ENCODE data around the gene VWA1.

VWA1 gene

DNA sequence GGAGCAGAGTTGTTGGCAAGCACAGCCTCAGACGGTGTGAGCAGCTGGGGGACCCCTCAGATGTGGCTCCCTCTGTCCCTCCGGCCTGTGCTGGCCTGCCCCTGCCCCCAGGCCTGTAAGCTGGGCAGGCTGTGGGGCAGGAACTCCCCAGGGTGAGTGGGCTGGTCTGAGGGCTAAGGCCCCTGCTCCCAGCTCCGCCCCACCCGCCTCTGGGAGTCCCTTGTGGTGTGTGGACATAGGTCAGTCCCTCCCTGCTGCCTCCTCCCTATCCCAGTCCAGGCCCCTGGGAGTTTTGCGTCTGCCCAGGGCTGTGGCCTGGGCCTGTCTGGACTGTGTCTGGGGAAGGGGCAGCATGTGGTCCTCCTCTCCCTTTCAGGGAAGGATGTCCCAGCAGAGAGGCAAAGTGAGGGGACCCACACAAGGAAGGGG, 3.6 kb upstream of the VWA1 start:
- TF ChIP-seq YY1 (IDR thresholded peaks at IDR 0.05; ENCODE audit: insufficient read depth, insufficient read length), result no peak
- peak overlapping the region; percentile 56 for H3K9ac ChIP-seq (ENCODE audit: insufficient read length, low read depth)
- no peak overlapping the region for H3K4me3 ChIP-seq (ENCODE audit: insufficient read length, low read depth)
- no peaks in the 10 kb centered on the region for H3K9me3 ChIP-seq (ENCODE audit: insufficient read depth, low read length)
- peaks cover 29% of the 10 kb centered on the region for H3K4me1 ChIP-seq (ENCODE audit: insufficient read depth, insufficient read length)
- H3K27me3 ChIP-seq (ENCODE audit: insufficient read depth, insufficient read length), result peaks cover 19% of the 10 kb centered on the region
- no peak for DNase-seq (ENCODE audit: low read depth, low spot score)
- H3K36me3 ChIP-seq (ENCODE audit: insufficient read depth, insufficient read length, low read length), result no peaks in the 10 kb centered on the region

DNA sequence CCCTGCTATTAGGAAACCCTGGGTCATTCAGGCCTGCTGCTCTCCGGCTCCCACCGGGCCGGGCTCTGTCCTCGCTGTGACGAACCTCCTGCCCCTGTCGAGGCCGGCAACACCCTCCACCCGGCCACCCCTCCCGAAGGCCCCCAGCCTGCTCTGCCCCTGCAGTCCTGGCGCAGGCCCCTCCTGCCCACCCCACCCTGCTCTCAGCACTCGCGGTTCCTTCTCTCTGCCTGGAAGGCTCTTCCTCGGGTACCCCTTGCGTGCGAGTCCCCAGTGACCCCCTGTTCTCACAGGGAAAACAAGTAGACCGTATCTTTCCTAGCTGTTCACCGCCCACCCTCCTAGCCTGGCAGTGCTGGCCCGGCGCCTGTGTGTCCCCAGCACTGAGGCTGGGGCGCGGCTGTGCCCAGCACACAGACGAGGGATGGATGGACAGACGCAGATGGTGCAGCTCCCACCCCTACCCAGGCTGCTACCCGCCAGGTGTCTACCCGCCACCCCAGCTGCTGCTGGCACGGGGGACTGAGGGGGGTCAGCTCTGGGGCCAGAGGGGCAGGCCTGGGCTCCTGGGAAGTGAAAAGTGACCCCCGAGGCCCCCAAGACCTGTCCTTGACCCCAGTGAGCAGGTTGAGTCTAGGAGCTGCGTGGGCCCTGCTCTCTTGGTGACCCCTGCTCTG, 3.1 kb upstream of the VWA1 start:
- H3K9me3 ChIP-seq (ENCODE audit: insufficient read depth, low read length), result no peaks in the 10 kb centered on the region
- no peak for TF ChIP-seq ZNF274 (IDR thresholded peaks at IDR 0.05; ENCODE audit: low read depth, low read length)
- no peak for TF ChIP-seq YY1 (IDR thresholded peaks at IDR 0.05; ENCODE audit: insufficient read depth, insufficient read length)
- TF ChIP-seq SUZ12 (IDR thresholded peaks at IDR 0.05; ENCODE audit: extremely low read depth, insufficient read depth, insufficient read length), result no peak
- H3K4me1 ChIP-seq (ENCODE audit: insufficient read depth, insufficient read length), result peaks cover 31% of the 10 kb centered on the region
- DNase-seq (ENCODE audit: low read depth, low spot score), result no peak
- no peak overlapping the region for H3K4me3 ChIP-seq (ENCODE audit: insufficient read length, low read depth)
- H3K27me3 ChIP-seq (ENCODE audit: insufficient read depth, insufficient read length), result peaks cover 23% of the 10 kb centered on the region
- H3K36me3 ChIP-seq (ENCODE audit: insufficient read depth, insufficient read length, low read length), result no peaks in the 10 kb centered on the region
- H3K9ac ChIP-seq (ENCODE audit: insufficient read length, low read depth), result peak overlapping the region; percentile 56

DNA sequence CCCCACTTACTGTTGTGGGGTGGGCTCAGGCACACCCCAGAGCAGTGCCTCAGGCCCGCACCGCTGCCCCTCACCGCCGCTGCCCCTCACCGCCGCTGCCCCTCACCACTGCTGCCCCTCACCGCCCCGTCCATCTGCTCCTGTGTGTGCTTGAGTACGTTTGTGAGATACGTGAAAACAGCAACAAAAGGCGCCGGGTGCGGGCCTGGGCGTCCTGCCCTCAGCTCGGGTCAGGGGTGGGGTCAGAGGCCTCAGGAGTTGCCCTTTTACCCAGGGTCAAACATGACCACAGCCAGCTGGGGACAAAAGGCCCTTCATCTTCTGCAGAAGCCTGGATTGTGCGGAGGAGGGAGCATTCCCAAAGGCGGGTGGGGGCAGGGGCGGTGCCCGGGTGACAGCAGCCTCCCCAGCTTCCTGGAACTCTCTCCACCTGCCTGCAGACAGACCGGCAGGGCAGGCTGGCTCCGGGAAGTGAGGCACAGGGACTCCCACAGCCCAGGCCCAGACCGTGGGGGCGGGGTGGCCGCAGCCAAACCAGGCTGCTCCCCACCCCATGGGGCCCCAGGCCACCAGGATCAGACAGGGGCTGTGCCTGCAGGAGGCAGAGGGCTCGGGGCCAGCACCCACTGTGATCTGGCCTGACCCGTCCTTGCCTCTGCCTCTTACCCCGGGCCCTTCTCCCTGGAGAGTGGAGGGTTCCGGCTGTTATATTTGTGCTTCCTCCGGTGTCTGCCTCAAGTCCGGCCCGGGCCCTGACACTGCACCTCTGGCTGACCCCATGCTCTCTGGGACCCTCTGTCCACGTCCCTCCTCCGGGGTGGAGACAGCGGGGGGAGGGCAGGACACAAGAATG, 2.3 kb upstream of the VWA1 start:
- Histone ChIP-seq H3K36me3 (ENCODE audit: insufficient read depth, insufficient read length, low read length) (no peaks in the 10 kb centered on the region), H3K4me1 (ENCODE audit: insufficient read depth, insufficient read length) (peaks cover 31% of the 10 kb centered on the region), H3K9me3 (ENCODE audit: insufficient read depth, low read length) (no peaks in the 10 kb centered on the region), H3K27me3 (ENCODE audit: insufficient read depth, insufficient read length) (peaks cover 23% of the 10 kb centered on the region), H3K4me3 (ENCODE audit: insufficient read length, low read depth) (peak overlapping the region; percentile 8), H3K9ac (ENCODE audit: insufficient read length, low read depth) (peak overlapping the region; percentile 82)
- TF ChIP-seq SUZ12 (IDR thresholded peaks at IDR 0.05; ENCODE audit: extremely low read depth, insufficient read depth, insufficient read length) (no peak), ZNF274 (IDR thresholded peaks at IDR 0.05; ENCODE audit: low read depth, low read length) (no peak), YY1 (IDR thresholded peaks at IDR 0.05; ENCODE audit: insufficient read depth, insufficient read length) (no peak)
- DNase-seq (ENCODE audit: low read depth, low spot score), result no peak

DNA sequence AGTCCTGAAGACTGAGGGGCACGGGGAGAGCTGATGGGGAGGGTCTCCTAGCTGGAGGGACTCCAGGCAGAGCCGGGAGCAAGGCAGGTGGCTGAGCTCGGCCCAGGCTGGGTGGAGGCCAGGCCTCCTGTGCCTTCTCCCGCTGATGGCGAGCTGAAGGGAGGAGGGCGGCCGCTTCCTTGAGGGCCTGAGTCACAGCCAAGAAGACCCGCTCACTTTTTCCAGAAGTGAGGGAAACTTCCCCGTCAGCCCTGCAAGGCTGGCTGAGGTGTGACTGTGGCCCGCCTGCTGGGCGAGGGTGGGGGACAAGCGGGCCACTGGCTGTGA, 1.7 kb upstream of the VWA1 start:
- Histone ChIP-seq H3K9ac (ENCODE audit: insufficient read length, low read depth) (peak overlapping the region; percentile 82), H3K4me3 (ENCODE audit: insufficient read length, low read depth) (peak overlapping the region; percentile 21)
- DNase-seq (ENCODE audit: low read depth, low spot score), result no peak

DNA sequence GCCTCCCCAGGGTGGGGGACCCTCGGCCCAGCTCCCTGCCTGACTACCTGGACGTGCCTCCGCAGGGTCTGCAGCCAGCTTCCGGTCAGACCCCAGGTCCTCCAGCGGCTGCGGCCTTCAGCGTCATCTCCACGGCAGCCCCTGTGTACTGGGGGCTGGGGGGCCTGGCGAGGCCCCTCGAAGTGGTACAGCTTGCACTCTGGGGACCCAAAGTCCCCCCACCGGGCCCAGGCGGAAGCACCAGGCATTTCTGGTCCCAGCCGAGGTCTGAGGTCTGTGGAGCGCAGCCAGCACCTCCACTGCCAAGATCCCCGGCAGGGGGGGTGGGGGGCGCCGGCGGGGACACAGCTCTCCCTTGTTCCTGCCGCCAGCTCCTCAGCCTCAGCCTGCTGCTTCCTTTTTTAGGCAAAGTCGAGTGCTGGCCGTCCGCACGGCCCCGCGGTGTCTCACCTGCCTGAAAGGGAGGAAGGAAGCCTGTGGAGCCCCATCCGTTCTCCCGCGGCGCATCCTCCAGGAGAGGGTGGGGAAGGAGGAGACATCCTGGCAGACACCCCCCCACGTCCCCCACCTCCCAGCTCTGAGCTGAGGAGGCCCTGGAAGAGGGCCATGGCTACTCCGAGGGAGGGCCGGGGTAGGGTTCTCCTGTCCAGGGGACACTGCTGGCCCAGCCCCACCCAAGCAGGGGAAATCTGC, 1.2 kb upstream of the VWA1 start:
- Histone ChIP-seq H3K9ac (ENCODE audit: insufficient read length, low read depth) (peak overlapping the region; percentile 82), H3K4me1 (ENCODE audit: insufficient read depth, insufficient read length) (peaks cover 38% of the 10 kb centered on the region), H3K36me3 (ENCODE audit: insufficient read depth, insufficient read length, low read length) (no peaks in the 10 kb centered on the region), H3K4me3 (ENCODE audit: insufficient read length, low read depth) (peak overlapping the region; percentile 57), H3K9me3 (ENCODE audit: insufficient read depth, low read length) (no peaks in the 10 kb centered on the region), H3K27me3 (ENCODE audit: insufficient read depth, insufficient read length) (peaks cover 23% of the 10 kb centered on the region)
- TF ChIP-seq ZNF274 (IDR thresholded peaks at IDR 0.05; ENCODE audit: low read depth, low read length) (no peak), SUZ12 (IDR thresholded peaks at IDR 0.05; ENCODE audit: extremely low read depth, insufficient read depth, insufficient read length) (no peak)
- DNase-seq (ENCODE audit: low read depth, low spot score), result no peak

More for the DNA sequence above, 1.7 kb upstream of the VWA1 start:
- H3K27me3 ChIP-seq (ENCODE audit: insufficient read depth, insufficient read length), result peaks cover 23% of the 10 kb centered on the region
- no peaks in the 10 kb centered on the region for H3K9me3 ChIP-seq (ENCODE audit: insufficient read depth, low read length)
- H3K4me1 ChIP-seq (ENCODE audit: insufficient read depth, insufficient read length), result peaks cover 35% of the 10 kb centered on the region
- TF ChIP-seq ZNF274 (IDR thresholded peaks at IDR 0.05; ENCODE audit: low read depth, low read length), result no peak
- no peak for TF ChIP-seq YY1 (IDR thresholded peaks at IDR 0.05; ENCODE audit: insufficient read depth, insufficient read length)
- no peak for TF ChIP-seq SUZ12 (IDR thresholded peaks at IDR 0.05; ENCODE audit: extremely low read depth, insufficient read depth, insufficient read length)
- no peaks in the 10 kb centered on the region for H3K36me3 ChIP-seq (ENCODE audit: insufficient read depth, insufficient read length, low read length)

DNA sequence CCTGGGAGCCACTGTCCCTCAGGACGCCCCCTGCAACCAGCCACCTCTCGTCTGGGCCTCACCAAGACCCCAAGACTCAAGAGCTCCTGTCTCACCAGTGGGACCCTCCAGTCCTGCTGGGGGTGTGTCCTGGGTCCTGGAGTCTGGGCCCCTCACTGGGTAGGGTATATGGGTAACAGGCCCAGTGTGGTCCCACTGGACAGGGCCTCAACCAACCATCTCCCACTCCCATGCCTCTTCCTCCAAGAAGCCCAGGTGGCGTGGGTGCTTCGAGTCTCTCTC, 725 bp upstream of the VWA1 start:
- DNase-seq (ENCODE audit: low read depth, low spot score), result no peak
- TF ChIP-seq YY1 (IDR thresholded peaks at IDR 0.05; ENCODE audit: insufficient read depth, insufficient read length), result no peak
- TF ChIP-seq SUZ12 (IDR thresholded peaks at IDR 0.05; ENCODE audit: extremely low read depth, insufficient read depth, insufficient read length), result no peak
- no peak for TF ChIP-seq ZNF274 (IDR thresholded peaks at IDR 0.05; ENCODE audit: low read depth, low read length)
- no peaks in the 10 kb centered on the region for H3K36me3 ChIP-seq (ENCODE audit: insufficient read depth, insufficient read length, low read length)
- H3K9ac ChIP-seq (ENCODE audit: insufficient read length, low read depth), result peak overlapping the region; percentile 82
- H3K4me1 ChIP-seq (ENCODE audit: insufficient read depth, insufficient read length), result peaks cover 38% of the 10 kb centered on the region
- peak overlapping the region; percentile 57 for H3K4me3 ChIP-seq (ENCODE audit: insufficient read length, low read depth)
- H3K27me3 ChIP-seq (ENCODE audit: insufficient read depth, insufficient read length), result peaks cover 23% of the 10 kb centered on the region
- H3K9me3 ChIP-seq (ENCODE audit: insufficient read depth, low read length), result no peaks in the 10 kb centered on the region

All from NT2/D1 (cell line).